Liver (tissue), 9 donors: ENCODE results near the gene ZNF664. TPM values are rescaled to one million over a fixed set of nuclear protein-coding genes. Genes with fewer than 3 reads are reported as not detected.

ENCODE experiments used
- DNase-seq: peaks from one replicate; pipeline ENCODE4 v3.0.0-alpha.2; 2017; ENCODE audit warnings: low spot score
- H3K27ac ChIP-seq, 2 donors: one replicate each; pipeline ENCODE4 v1.7.0; 2013; ENCODE audit warnings: inconsistent platforms in 2 of 2, low read length in 2 of 2, control low read depth in 1 of 2, low read depth in 1 of 2, mild to moderate bottlenecking in 1 of 2
- H3K27me3 ChIP-seq, 4 donors: one replicate each; pipeline versions ENCODE4 v1.6.1 to v1.7.0; 2013; ENCODE audit warnings: low read length in 3 of 4, inconsistent platforms in 1 of 4, mild to moderate bottlenecking in 1 of 4, moderate library complexity in 1 of 4; ENCODE audit not compliant: control insufficient read depth in 4 of 4, insufficient read depth in 4 of 4
- H3K36me3 ChIP-seq, 4 donors: one replicate each; pipeline versions ENCODE4 v1.6.1 to v1.7.0; 2013; ENCODE audit warnings: low read length in 3 of 4, mild to moderate bottlenecking in 3 of 4, low read depth in 1 of 4, moderate library complexity in 1 of 4; ENCODE audit not compliant: control insufficient read depth in 4 of 4, insufficient read depth in 3 of 4
- H3K4me1 ChIP-seq, 4 donors: one replicate each; pipeline versions ENCODE4 v1.6.1 to v1.7.0; 2013; ENCODE audit warnings: low read length in 3 of 4, mild to moderate bottlenecking in 3 of 4, moderate library complexity in 1 of 4; ENCODE audit not compliant: control insufficient read depth in 4 of 4, insufficient read depth in 4 of 4
- H3K4me3 ChIP-seq, 3 donors: one replicate each; pipeline versions ENCODE4 v1.6.1 to v1.7.0; 2013; ENCODE audit warnings: low read length in 3 of 3, control low read depth in 1 of 3, low read depth in 1 of 3, mild to moderate bottlenecking in 1 of 3
- H3K9ac ChIP-seq, 2 donors: one replicate each; pipeline ENCODE4 v1.7.0; 2013; ENCODE audit warnings: low read length in 2 of 2, mild to moderate bottlenecking in 2 of 2, moderate library complexity in 2 of 2, control low read depth in 1 of 2, low read depth in 1 of 2
- H3K9me3 ChIP-seq, 4 donors: one replicate each; pipeline versions ENCODE4 v1.6.1 to v1.7.0; 2013; ENCODE audit warnings: low read length in 3 of 4; ENCODE audit not compliant: control insufficient read depth in 4 of 4
- ATF3 ChIP-seq: IDR thresholded peaks from 2 replicates; pipeline ENCODE4 v1.6.1; 2016; ENCODE audit warnings: antibody characterized with exemption
- EGR1 ChIP-seq, 2 donors: IDR thresholded peaks; 2 replicates each; pipeline ENCODE4 v1.6.1; 2016 to 2018; ENCODE audit warnings: antibody characterized with exemption in 2 of 2, low read depth in 2 of 2
- FOXA1 ChIP-seq: IDR thresholded peaks from 2 replicates; pipeline ENCODE4 v1.6.1; 2016; ENCODE audit warnings: antibody characterized with exemption
- FOXA2 ChIP-seq: IDR thresholded peaks from 2 replicates; pipeline ENCODE4 v1.6.1; 2016; ENCODE audit warnings: antibody characterized with exemption
- GABPA ChIP-seq, 2 donors: IDR thresholded peaks in 1 of 2; conservative IDR thresholded peaks in 1 of 2; 2 replicates each; pipeline ENCODE4 v1.6.1; 2016; ENCODE audit warnings: antibody characterized with exemption in 2 of 2, mild to moderate bottlenecking in 1 of 2, moderate library complexity in 1 of 2
- HNF4A ChIP-seq, 2 donors: conservative IDR thresholded peaks; 2 replicates each; pipeline ENCODE4 v1.6.1; 2016; ENCODE audit warnings: antibody characterized with exemption in 2 of 2, mild to moderate bottlenecking in 2 of 2
- HNF4G ChIP-seq: IDR thresholded peaks from 2 replicates; pipeline ENCODE4 v1.6.1; 2016; ENCODE audit warnings: antibody characterized with exemption
- JUND ChIP-seq, 2 donors: IDR thresholded peaks; 2 replicates each; pipeline ENCODE4 v1.6.1; 2016; ENCODE audit warnings: antibody characterized with exemption in 2 of 2
- MAX ChIP-seq: IDR thresholded peaks from 2 replicates; pipeline ENCODE4 v1.6.1; 2016; ENCODE audit warnings: antibody characterized with exemption
- NR2F2 ChIP-seq: IDR thresholded peaks from 2 replicates; pipeline ENCODE4 v1.6.1; 2016; ENCODE audit warnings: antibody characterized with exemption
- RAD21 ChIP-seq, 2 donors: IDR thresholded peaks; 2 replicates each; pipeline ENCODE4 v1.6.1; 2016; ENCODE audit warnings: antibody characterized with exemption in 2 of 2, mild to moderate bottlenecking in 2 of 2
- REST ChIP-seq: IDR thresholded peaks from 2 replicates; pipeline ENCODE4 v1.6.1; 2016; ENCODE audit warnings: antibody characterized with exemption, mild to moderate bottlenecking
- RXRA ChIP-seq, 2 donors: IDR thresholded peaks; 2 replicates each; pipeline ENCODE4 v1.6.1; 2017 to 2018; ENCODE audit warnings: antibody characterized with exemption in 2 of 2, mild to moderate bottlenecking in 1 of 2
- SP1 ChIP-seq: IDR thresholded peaks from 2 replicates; pipeline ENCODE4 v1.6.1; 2018; ENCODE audit warnings: antibody characterized with exemption, mild to moderate bottlenecking
- TAF1 ChIP-seq: conservative IDR thresholded peaks from 2 replicates; pipeline ENCODE4 v1.6.1; 2016; ENCODE audit warnings: antibody characterized with exemption, mild to moderate bottlenecking
- YY1 ChIP-seq: IDR thresholded peaks from 2 replicates; pipeline ENCODE4 v1.6.1; 2016; ENCODE audit warnings: antibody characterized with exemption, mild to moderate bottlenecking
- ZBTB33 ChIP-seq: IDR thresholded peaks from 2 replicates; pipeline ENCODE4 v1.6.1; 2016; ENCODE audit warnings: antibody characterized with exemption
- WGBS: extraction: QIAGEN DNeasy Blood & Tissue Kit; methylation state at CpG from one replicate; pipeline ENCODE4 v1.1.7; 2013; 5-methylcytosine and 5-hydroxymethylcytosine counted together
- polyA plus RNA-seq, 2 donors: library from polyadenylated mRNA; stranded (reverse) in 1 of 2; unstranded in 1 of 2; fragments of 200-250 nt in 1 of 2; fragments of >200 nt in 1 of 2; fragmentation: Nextera tagmentation in 1 of 2; extraction: Ambion mirVana in 1 of 2; gene quantifications; one replicate each; pipeline versions ENCODE4 v1.2.1 to v1.2.3, GENCODE V29; 2013 to 2015
- total RNA-seq, 2 donors: library from RNA; depleted of rRNA; stranded (reverse); fragments of >200 nt; gene quantifications; one replicate each; pipeline ENCODE4 v1.2.3, GENCODE V29; 2014
- TF ChIP-seq, protein P1 (sequence below): fragments of 150-350 bp; IDR thresholded peaks from 2 replicates; pipeline ENCODE4 v1.5.1; 2017; ENCODE audit warnings: improper control_type of control experiment, low read depth, low read length; ENCODE audit not compliant: missing input control
- donor health status: healthy.
- donor health status: healthy.
- donor health status: healthy.
- donor health status: healthy.
- donor health status: healthy.

Gene ZNF664
- total and polyA plus RNA-seq, 4 donors: 7.2 to 40.3 (median 29.6) TPM

DNA sequence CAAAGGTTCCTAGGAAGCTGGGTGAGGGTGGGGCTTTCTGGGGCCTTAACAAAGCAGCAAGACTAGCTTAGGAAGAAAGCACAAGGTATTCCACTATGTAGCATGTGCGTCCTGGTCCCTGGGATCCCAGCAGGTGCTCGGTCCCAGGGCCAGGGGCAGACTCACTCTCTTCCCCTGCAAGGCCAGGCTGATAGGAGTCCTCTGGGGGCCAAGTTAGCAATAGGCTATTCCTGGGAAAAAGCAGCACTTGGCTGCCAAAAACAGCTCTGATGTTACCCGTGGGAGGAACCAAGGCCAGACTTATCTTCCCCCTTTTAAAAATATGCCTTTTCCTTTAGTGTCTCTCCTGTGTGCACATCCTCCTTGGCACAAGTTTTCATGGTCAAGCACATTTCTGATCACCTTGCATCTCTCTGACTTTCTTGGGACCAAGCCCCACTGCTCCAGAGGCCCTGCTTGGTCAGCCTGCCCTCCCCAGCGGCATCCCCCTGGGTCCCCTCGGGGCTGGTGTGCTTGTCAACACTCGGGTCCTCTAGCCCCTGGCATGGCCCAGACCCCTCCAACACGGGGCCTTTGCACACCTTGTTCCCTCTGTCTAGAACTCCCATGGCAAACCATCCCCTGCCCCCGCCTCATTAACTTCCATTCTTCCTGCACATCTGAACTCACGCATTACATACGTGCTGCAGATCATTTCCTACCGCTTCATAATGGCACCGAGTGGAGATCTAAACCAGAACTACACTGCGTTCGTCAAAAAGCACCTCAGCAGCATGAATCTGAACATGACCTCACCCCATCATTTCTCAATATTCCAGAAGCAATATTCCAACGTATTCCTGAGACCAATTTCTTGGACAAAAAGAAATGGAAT, 22.3 kb upstream of the ZNF664 start (continued):
- TF ChIP-seq YY1 (no peak), HNF4G (no peak), FOXA1 (no peak), TAF1 (no peak), RAD21 (IDR thresholded peaks at IDR 0.05) (no peak), RXRA (IDR thresholded peaks at IDR 0.05) (no peak)

- Histone ChIP-seq H3K27me3 (no peaks in the 10 kb centered on the region), H3K9ac (no peak overlapping the region), H3K4me3 (no peak overlapping the region), H3K27ac (no peak overlapping the region), H3K4me1 (peaks cover 7 to 21% (median 17%) of the 10 kb centered on the region in 4 donors), H3K36me3 (no peaks in the 10 kb centered on the region), H3K9me3 (no peaks in the 10 kb centered on the region)
- TF ChIP-seq FOXA2 (no peak), HNF4A (conservative IDR thresholded peaks at IDR 0.05) (no peak), JUND (IDR thresholded peaks at IDR 0.05) (no peak), GABPA (IDR thresholded peaks at IDR 0.05 in 1 of 2, conservative IDR thresholded peaks at IDR 0.05 in 1 of 2) (no peak), ATF3 (no peak), ZBTB33 (no peak), RXRA (IDR thresholded peaks at IDR 0.05) (no peak), YY1 (no peak), REST (no peak), MAX (no peak), FOXA1 (no peak), SP1 (no peak), EGR1 (IDR thresholded peaks at IDR 0.05; ENCODE audit: low read depth in 2 of 2) (no peak), HNF4G (no peak), TAF1 (no peak), NR2F2 (no peak), RAD21 (IDR thresholded peaks at IDR 0.05) (no peak)
- TF ChIP-seq, protein P1, sequence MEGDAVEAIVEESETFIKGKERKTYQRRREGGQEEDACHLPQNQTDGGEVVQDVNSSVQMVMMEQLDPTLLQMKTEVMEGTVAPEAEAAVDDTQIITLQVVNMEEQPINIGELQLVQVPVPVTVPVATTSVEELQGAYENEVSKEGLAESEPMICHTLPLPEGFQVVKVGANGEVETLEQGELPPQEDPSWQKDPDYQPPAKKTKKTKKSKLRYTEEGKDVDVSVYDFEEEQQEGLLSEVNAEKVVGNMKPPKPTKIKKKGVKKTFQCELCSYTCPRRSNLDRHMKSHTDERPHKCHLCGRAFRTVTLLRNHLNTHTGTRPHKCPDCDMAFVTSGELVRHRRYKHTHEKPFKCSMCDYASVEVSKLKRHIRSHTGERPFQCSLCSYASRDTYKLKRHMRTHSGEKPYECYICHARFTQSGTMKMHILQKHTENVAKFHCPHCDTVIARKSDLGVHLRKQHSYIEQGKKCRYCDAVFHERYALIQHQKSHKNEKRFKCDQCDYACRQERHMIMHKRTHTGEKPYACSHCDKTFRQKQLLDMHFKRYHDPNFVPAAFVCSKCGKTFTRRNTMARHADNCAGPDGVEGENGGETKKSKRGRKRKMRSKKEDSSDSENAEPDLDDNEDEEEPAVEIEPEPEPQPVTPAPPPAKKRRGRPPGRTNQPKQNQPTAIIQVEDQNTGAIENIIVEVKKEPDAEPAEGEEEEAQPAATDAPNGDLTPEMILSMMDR: no peak
- DNase-seq: no peak
- 88% methylated on average over 4 of the region's 4 CpGs for WGBS
Observed at GRCh38 chr12:123951467-123951866, 21.5 kb upstream of the ZNF664 start.
